ENCODE data around the gene MTHFD1.

GRCh38 chr14:64407329-64407728 lies 19.2 kb downstream of the MTHFD1 start:
- TF ChIP-seq CTCF (optimal IDR thresholded peaks at IDR 0.05 in 1 of 3, IDR thresholded peaks at IDR 0.05 in 1 of 3, conservative IDR thresholded peaks at IDR 0.05 in 1 of 3; ENCODE audit: extremely low read depth in 1 of 3, insufficient read depth in 2 of 3, low read length in 3 of 3) (no peak), EZH2 (IDR thresholded peaks at IDR 0.05; ENCODE audit: low read length) (no peak)
